B cell (primary cell): ENCODE measurements around the gene TSC2. TPM values are rescaled to one million over a fixed set of nuclear protein-coding genes. Genes with fewer than 3 reads are reported as not detected.

Experiments used
- ATAC-seq: fragments of 200-7000 bp; cut with Tn5 transposase; one replicate; pipeline ENCODE4 v1.10.0; 2021; ENCODE audit warnings: low read depth, mild to moderate bottlenecking, moderate number of reproducible peaks, moderate library complexity
- CTCF ChIA-PET: fragments of 350-600 bp; sonication (Branson Sonifier 250); formaldehyde crosslinking; loops from one replicate; lab custom pipeline; 2021; ENCODE audit warnings: antibody characterized with exemption, inconsistent platforms; lab: Charles Lee
- POLR2A ChIA-PET: fragments of 350-600 bp; sonication (Branson Sonifier 250); formaldehyde crosslinking; loops from one replicate; lab custom pipeline; 2021; ENCODE audit warnings: antibody characterized with exemption; lab: Charles Lee
- DNase-seq: peaks from one replicate; pipeline ENCODE4 v3.0.0; 2013
- H2AFZ ChIP-seq: 2 replicates; pipeline ENCODE4 v1.6.1; 2012; ENCODE audit warnings: mild to moderate bottlenecking, low read depth, low read length; ENCODE audit not compliant: insufficient read depth, poor library complexity, severe bottlenecking
- H3K27ac ChIP-seq, 2 donors: 1 replicate in 1 of 2; 2 replicates in 1 of 2; pipeline ENCODE4 v1.5.1; 2012 to 2013; ENCODE audit warnings: low read length in 2 of 2, mild to moderate bottlenecking in 2 of 2, moderate library complexity in 1 of 2
- H3K27me3 ChIP-seq, 4 experiments: fragments of 200-600 bp in 1 of 4; sonication (generic) in 1 of 4; replicated peaks in 1 of 4; 1 replicate in 2 of 4; 2 replicates in 2 of 4; pipeline versions ENCODE4 v1.6.1 to v1.7.0; 2013 to 2016; ENCODE audit warnings: low read length in 3 of 4, mild to moderate bottlenecking in 2 of 4, mixed read lengths in 1 of 4, moderate library complexity in 1 of 4; ENCODE audit not compliant: insufficient read depth in 4 of 4, control insufficient read depth in 3 of 4; ENCODE audit errors: control extremely low read depth in 1 of 4
- H3K36me3 ChIP-seq, 2 experiments: replicated peaks in 1 of 2; 1 replicate in 1 of 2; 2 replicates in 1 of 2; pipeline versions ENCODE4 v1.6.1 to v1.7.1; 2013; ENCODE audit warnings: low read length in 1 of 2; ENCODE audit not compliant: insufficient read depth in 2 of 2, control insufficient read depth in 1 of 2; ENCODE audit errors: control extremely low read depth in 1 of 2, extremely low read depth in 1 of 2
- H3K4me1 ChIP-seq, 2 donors: fragments of 200-600 bp in 1 of 2; sonication (generic) in 1 of 2; 1 replicate in 1 of 2; 2 replicates in 1 of 2; pipeline versions ENCODE4 v1.5.1 to v1.6.1; 2013 to 2017; ENCODE audit warnings: low read length in 2 of 2; ENCODE audit not compliant: control insufficient read depth in 2 of 2, insufficient read depth in 2 of 2
- H3K4me2 ChIP-seq: replicated peaks from 2 replicates; pipeline ENCODE3; 2012; ENCODE audit warnings: mild to moderate bottlenecking, low read depth, low read length; ENCODE audit not compliant: poor library complexity, severe bottlenecking
- H3K4me3 ChIP-seq, 5 experiments: fragments of 200-600 bp in 1 of 5; sonication (generic) in 1 of 5; 1 replicate in 3 of 5; 2 replicates in 2 of 5; pipeline versions ENCODE4 v1.5.1 to v1.7.0; 2011 to 2016; ENCODE audit warnings: low read length in 4 of 5, mild to moderate bottlenecking in 4 of 5, low read depth in 2 of 5, control low read depth in 1 of 5, moderate library complexity in 1 of 5; ENCODE audit not compliant: insufficient read depth in 1 of 5; ENCODE audit errors: control extremely low read depth in 1 of 5, extremely low read depth in 1 of 5
- H3K79me2 ChIP-seq: fragments of 200-600 bp; sonication (generic); one replicate; pipeline ENCODE4 v1.6.0; 2016; ENCODE audit warnings: low read length; ENCODE audit not compliant: control insufficient read depth, insufficient read depth
- H3K9ac ChIP-seq: fragments of 200-600 bp; sonication (generic); 2 replicates; pipeline ENCODE4 v1.6.1; 2017; ENCODE audit warnings: mild to moderate bottlenecking, low read length, moderate library complexity
- H3K9me3 ChIP-seq, 3 donors: one replicate each; pipeline versions ENCODE4 v1.6.1 to v1.7.1; 2013; ENCODE audit warnings: low read length in 2 of 3; ENCODE audit not compliant: control insufficient read depth in 2 of 3, insufficient read depth in 1 of 3; ENCODE audit errors: control extremely low read depth in 1 of 3
- H4K20me1 ChIP-seq: 2 replicates; pipeline ENCODE4 v1.6.0; 2012; ENCODE audit warnings: mild to moderate bottlenecking, low read length; ENCODE audit not compliant: insufficient read depth, control insufficient read depth, poor library complexity, severe bottlenecking
- H3K27ac Mint-ChIP-seq: one replicate; pipeline ENCODE4 v1.8.0; 2021; ENCODE audit warnings: mixed read lengths
- H3K27me3 Mint-ChIP-seq: one replicate; pipeline ENCODE4 v1.8.0; 2021; ENCODE audit warnings: mixed read lengths
- H3K4me1 Mint-ChIP-seq: one replicate; pipeline ENCODE4 v1.8.0; 2021; ENCODE audit warnings: mixed read lengths
- H3K4me3 Mint-ChIP-seq: one replicate; pipeline ENCODE4 v1.8.0; 2021; ENCODE audit warnings: mixed read lengths
- H3K9me3 Mint-ChIP-seq: one replicate; pipeline ENCODE4 v1.8.0; 2022; ENCODE audit warnings: mixed read lengths; ENCODE audit not compliant: insufficient read depth
- CTCF ChIP-seq: fragments of 200-600 bp; IDR thresholded peaks from one replicate; pipeline ENCODE4 v1.8.0; 2022; ENCODE audit warnings: antibody characterized with exemption, mild to moderate bottlenecking
- EZH2 ChIP-seq: IDR thresholded peaks from 2 replicates; pipeline ENCODE4 v1.6.1; 2012; ENCODE audit warnings: borderline replicate concordance, low read depth, mild to moderate bottlenecking, moderate library complexity, low read length; ENCODE audit not compliant: insufficient read depth, poor library complexity, severe bottlenecking
- WGBS: methylation state at CpG from one replicate; pipeline ENCODE4 v1.1.5; 2013; ENCODE audit warnings: missing lambda C conversion rate; ENCODE audit not compliant: insufficient coverage; 5-methylcytosine and 5-hydroxymethylcytosine counted together
- intact Hi-C: fragments of 100-400 bp; cut with micrococcal nuclease; formaldehyde crosslinking; loops from one replicate; pipeline ENCODE4 v1.10.0; 2022
- polyA plus RNA-seq: library from polyadenylated mRNA; depleted of rRNA; stranded (reverse); fragments of >200 nt; gene quantifications from 2 replicates; pipeline ENCODE4 v1.2.3, GENCODE V29; 2012
- total RNA-seq, 2 donors: library from RNA; stranded (reverse); fragments of 120-200 nt in 1 of 2; gene quantifications; 1 replicate in 1 of 2; 2 replicates in 1 of 2; pipeline versions ENCODE4 v1.2.3 to v1.2.4, GENCODE V29; 2013 to 2022

Gene TSC2
- total and polyA plus RNA-seq, 2 donors (not counting 1 experiment from before 2014, with no cell fraction given): 128 to 194 TPM

GRCh38 chr16:2046893-2047329 is 874 bp upstream of the TSC2 start:
- 25% methylated on average over 7 of the region's 8 CpGs for WGBS
- ChIA-PET POLR2A (interaction anchor here (0.6 kb wide), 1 partner anchor 442 kb away, joined by 10 read pairs; no protein-coding TSS in a partner anchor), CTCF (interaction anchor here (1.3 to 2.6 kb wide), 3 partner anchors 8 to 93 kb away, joined by 5 to 16 read pairs (median 6); partner anchors contain the start of gene NHERF2)
- H3K9ac ChIP-seq: peak overlapping the region; percentile 75
- H3K4me1 ChIP-seq: peaks cover 17 to 35% of the 10 kb centered on the region in 2 donors
- peaks cover 51% of the 10 kb centered on the region for H3K79me2 ChIP-seq
- Mint-ChIP-seq H3K27ac (peak overlapping the region; percentile 72), H3K27me3 (no peaks in the 10 kb centered on the region), H3K4me1 (peaks cover 20% of the 10 kb centered on the region), H3K9me3 (no peaks in the 10 kb centered on the region), H3K4me3 (peak overlapping the region; percentile 91)
- TF ChIP-seq CTCF: no peak
- TF ChIP-seq EZH2: no peak
- H3K27ac ChIP-seq: no peak overlapping the region
- ATAC-seq: no peak
- H3K27me3 ChIP-seq: no peaks in the 10 kb centered on the region
- DNase-seq: no peak
- H3K36me3 ChIP-seq: peaks cover 0 to 8% of the 10 kb centered on the region in 2 experiments
- peak overlapping the region; percentile 96 for H3K4me2 ChIP-seq
- peak overlapping the region; percentile 93 for H2AFZ ChIP-seq
- intact Hi-C loops: loop anchor here (1.0 to 5.0 kb wide), 4 partner anchors 24 to 220 kb away; partner anchors contain the start of genes RNPS1, TRAF7 and ZNF598
- H3K4me3 ChIP-seq: peak overlapping the region in 4 of 5 experiments; percentile 75 to 79 (median 78)
- no peaks in the 10 kb centered on the region for H3K9me3 ChIP-seq
- no peaks in the 10 kb centered on the region for H4K20me1 ChIP-seq

- H3K9me3 Mint-ChIP-seq: no peaks in the 10 kb centered on the region
- Histone ChIP-seq H3K4me3 (peak overlapping the region; percentile 27 to 79 (median 78)), H3K27ac (peak overlapping the region in 1 of 2 donors; percentile 63), H2AFZ (peak overlapping the region; percentile 93), H3K27me3 (no peaks in the 10 kb centered on the region), H4K20me1 (no peaks in the 10 kb centered on the region), H3K4me1 (peaks cover 17 to 35% of the 10 kb centered on the region in 2 donors), H3K4me2 (peak overlapping the region; percentile 96), H3K36me3 (peaks cover 0 to 16% of the 10 kb centered on the region in 2 experiments), H3K79me2 (peaks cover 55% of the 10 kb centered on the region), H3K9me3 (no peaks in the 10 kb centered on the region), H3K9ac (peak overlapping the region; percentile 75)
- peaks cover 20% of the 10 kb centered on the region for H3K4me1 Mint-ChIP-seq
- DNase-seq: no peak
- TF ChIP-seq CTCF: no peak
- 2% methylated on average over 30 of the region's 30 CpGs for WGBS
- POLR2A ChIA-PET: interaction anchor here (0.6 to 0.7 kb wide), 2 partner anchors 17 to 105 kb away, joined by 5 to 9 read pairs; partner anchors contain the start of gene MSRB1
- H3K27me3 Mint-ChIP-seq: no peaks in the 10 kb centered on the region
- no peak for ATAC-seq
- H3K4me3 Mint-ChIP-seq: peak overlapping the region; percentile 91
- intact Hi-C loops: loop anchor here (5.0 kb wide), 1 partner anchor 219 kb away; the partner anchor contains the start of gene RNPS1
- CTCF ChIA-PET: interaction anchor here (0.8 to 2.6 kb wide), 7 partner anchors 9 to 107 kb away, joined by 3 to 16 read pairs (median 6); partner anchors contain the start of genes NHERF2 and TRAF7
- peak overlapping the region; percentile 71 for H3K27ac Mint-ChIP-seq
Measured at GRCh38 chr16:2048116-2048543, 345 bp downstream of the TSC2 start.
